Prostate gland (tissue), 2 donors: ENCODE measurements around the gene C17orf78. TPM values are rescaled to one million over a fixed set of nuclear protein-coding genes. Genes with fewer than 3 reads are reported as not detected.

Experiments used
- DNase-seq: peaks from one replicate; pipeline ENCODE4 v3.0.0-alpha.2; 2019; ENCODE audit warnings: low spot score
- H3K27ac ChIP-seq, 2 donors: fragments of 200-600 bp; sonication (generic); 2 replicates each; pipeline ENCODE4 v1.5.1; 2017 to 2019
- H3K27me3 ChIP-seq: fragments of 200-600 bp; sonication (generic); replicated peaks from 2 replicates; pipeline ENCODE4 v1.5.1; 2019; ENCODE audit not compliant: insufficient read depth
- H3K36me3 ChIP-seq, 2 donors: fragments of 200-600 bp; sonication (generic); 1 replicate in 1 of 2; 2 replicates in 1 of 2; pipeline versions ENCODE4 v1.5.1 to v1.8.1; 2017 to 2019
- H3K4me1 ChIP-seq: fragments of 200-600 bp; sonication (generic); replicated peaks from 2 replicates; pipeline ENCODE4 v1.5.1; 2019
- H3K4me3 ChIP-seq, 2 donors: fragments of 200-600 bp; sonication (generic); 2 replicates each; pipeline ENCODE4 v1.5.1; 2017 to 2019
- H3K9me3 ChIP-seq: fragments of 200-600 bp; sonication (generic); 2 replicates; pipeline ENCODE4 v1.5.1; 2017
- POLR2A ChIP-seq: fragments of 450-650 bp; IDR thresholded peaks from one replicate; pipeline ENCODE4 v1.6.1; 2016; ENCODE audit warnings: antibody characterized with exemption, mild to moderate bottlenecking
- POLR2AphosphoS5 ChIP-seq: sonication (generic); formaldehyde crosslinking; IDR thresholded peaks from one replicate; pipeline ENCODE4 v1.6.1; 2017; ENCODE audit warnings: antibody characterized with exemption
- WGBS: methylation state at CpG from one replicate; pipeline ENCODE4 v1.1.5; 2018; 5-methylcytosine and 5-hydroxymethylcytosine counted together
- intact Hi-C: fragments of 100-400 bp; cut with DNase I; formaldehyde crosslinking; loops from one replicate; pipeline ENCODE4 v1.14.2; 2022
- total RNA-seq, 2 donors: library from RNA; depleted of rRNA; stranded (reverse); fragments of >200 nt; gene quantifications; one replicate each; pipeline ENCODE4 v1.1.0, GENCODE V29; 2016
- TF ChIP-seq, protein P1 (sequence below), 4 experiments: fragments of 200-600 bp in 2 of 4; fragments of 450-650 bp in 2 of 4; sonication (generic) in 2 of 4; IDR thresholded peaks; 1 replicate in 3 of 4; 2 replicates in 1 of 4; pipeline ENCODE4 v1.5.1; 2016 to 2019; ENCODE audit warnings: antibody characterized with exemption in 4 of 4, mild to moderate bottlenecking in 2 of 4, moderate library complexity in 2 of 4

The C17orf78 gene
- total RNA-seq, 2 donors from 2014 or later, result not detected

DNA sequence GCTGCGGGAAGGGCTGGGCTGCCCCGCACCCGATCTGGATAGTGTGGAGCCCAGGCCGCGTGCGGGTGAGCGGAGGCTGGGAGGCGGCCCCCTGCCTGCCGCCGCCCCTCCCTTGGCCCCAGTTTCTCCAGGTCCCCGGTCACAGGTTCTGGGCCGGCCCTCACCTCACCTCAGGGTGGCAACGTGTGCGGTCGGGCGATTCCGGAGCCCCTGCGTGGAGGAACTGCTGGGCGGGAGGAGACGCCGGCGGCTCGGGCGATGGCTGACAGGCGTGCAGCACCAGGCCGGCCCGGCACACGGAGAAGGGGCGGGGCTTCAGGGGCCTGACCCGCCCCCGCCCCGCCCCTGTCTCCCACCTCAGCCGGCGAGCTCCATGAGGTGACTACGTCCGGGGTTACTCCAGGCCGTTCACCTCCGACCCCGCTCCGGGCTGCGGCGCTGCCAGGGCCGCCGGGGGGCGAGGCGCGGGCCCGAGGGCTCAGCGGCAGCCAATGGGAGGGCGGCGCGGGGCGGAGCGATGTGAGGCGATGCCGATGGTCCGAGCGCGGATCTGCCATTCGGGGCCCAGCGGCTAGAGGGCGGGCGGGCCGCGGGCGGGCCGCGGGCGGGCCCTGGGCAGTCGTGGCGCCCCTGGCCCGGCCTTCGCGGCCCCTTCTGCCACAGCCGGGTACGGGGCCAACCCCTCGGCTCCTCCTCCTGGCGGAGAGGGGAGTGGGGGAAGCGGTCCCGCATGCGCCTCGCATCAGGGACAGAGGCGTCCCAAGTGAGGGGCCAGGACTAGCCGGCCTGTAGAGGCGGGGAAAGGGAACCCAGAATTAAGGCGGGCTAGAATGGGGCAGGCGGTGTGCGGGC lies 16.7 kb upstream of the C17orf78 start:
- intact Hi-C loops, result loop anchor here (5.0 to 10.0 kb wide), 2 partner anchors 57 to 824 kb away; partner anchors contain the start of genes MYO19 and PIGW
- TF ChIP-seq POLR2A (peak; percentile 59), POLR2AphosphoS5 (no peak)
- TF ChIP-seq, protein P1, sequence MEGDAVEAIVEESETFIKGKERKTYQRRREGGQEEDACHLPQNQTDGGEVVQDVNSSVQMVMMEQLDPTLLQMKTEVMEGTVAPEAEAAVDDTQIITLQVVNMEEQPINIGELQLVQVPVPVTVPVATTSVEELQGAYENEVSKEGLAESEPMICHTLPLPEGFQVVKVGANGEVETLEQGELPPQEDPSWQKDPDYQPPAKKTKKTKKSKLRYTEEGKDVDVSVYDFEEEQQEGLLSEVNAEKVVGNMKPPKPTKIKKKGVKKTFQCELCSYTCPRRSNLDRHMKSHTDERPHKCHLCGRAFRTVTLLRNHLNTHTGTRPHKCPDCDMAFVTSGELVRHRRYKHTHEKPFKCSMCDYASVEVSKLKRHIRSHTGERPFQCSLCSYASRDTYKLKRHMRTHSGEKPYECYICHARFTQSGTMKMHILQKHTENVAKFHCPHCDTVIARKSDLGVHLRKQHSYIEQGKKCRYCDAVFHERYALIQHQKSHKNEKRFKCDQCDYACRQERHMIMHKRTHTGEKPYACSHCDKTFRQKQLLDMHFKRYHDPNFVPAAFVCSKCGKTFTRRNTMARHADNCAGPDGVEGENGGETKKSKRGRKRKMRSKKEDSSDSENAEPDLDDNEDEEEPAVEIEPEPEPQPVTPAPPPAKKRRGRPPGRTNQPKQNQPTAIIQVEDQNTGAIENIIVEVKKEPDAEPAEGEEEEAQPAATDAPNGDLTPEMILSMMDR (IDR thresholded peaks at IDR 0.05), result peak; percentile 25 to 59 (median 50)
- peak; percentile 87 for DNase-seq
- Histone ChIP-seq H3K27ac (peak overlapping the region; percentile 92 to 94), H3K9me3 (no peaks in the 10 kb centered on the region), H3K4me1 (no peaks in the 10 kb centered on the region), H3K27me3 (no peaks in the 10 kb centered on the region), H3K4me3 (peak overlapping the region; percentile 81 to 87), H3K36me3 (no peaks in the 10 kb centered on the region)
- WGBS, result 1% methylated on average over 15 of the region's 88 CpGs

DNA sequence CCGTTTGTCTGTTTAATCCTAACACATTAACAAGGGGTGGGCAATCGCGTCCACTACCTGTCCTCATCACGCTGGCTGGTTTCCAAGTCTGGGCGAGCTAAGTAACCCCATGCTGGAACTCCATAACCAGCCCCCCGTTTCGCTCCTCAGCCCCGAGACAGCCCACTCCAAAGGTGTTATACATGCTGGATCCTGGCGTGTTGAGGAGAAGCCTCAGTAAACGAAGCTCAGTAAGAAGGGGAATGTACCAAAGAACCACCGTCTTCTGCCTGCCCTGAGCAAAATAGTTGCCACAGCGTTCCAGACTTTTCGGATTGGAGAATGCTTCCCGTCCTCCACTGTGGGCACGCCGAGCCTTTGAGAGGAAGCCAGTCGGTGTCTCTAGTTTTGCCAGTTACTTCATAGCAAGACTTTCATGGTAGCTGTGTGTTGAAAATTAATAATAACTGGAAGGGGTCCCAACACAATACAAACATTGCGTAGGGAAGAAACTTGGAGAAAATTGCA lies 16.1 kb upstream of the C17orf78 start:
- no peaks in the 10 kb centered on the region for H3K4me1 ChIP-seq
- peak overlapping the region; percentile 81 to 87 for H3K4me3 ChIP-seq
- intact Hi-C loops, result loop anchor here (5.0 to 10.0 kb wide), 2 partner anchors 57 to 825 kb away; partner anchors contain the start of genes MYO19 and PIGW
- H3K9me3 ChIP-seq, result no peaks in the 10 kb centered on the region
- no peaks in the 10 kb centered on the region for H3K27me3 ChIP-seq
- H3K36me3 ChIP-seq, result no peaks in the 10 kb centered on the region
- peak overlapping the region; percentile 92 to 94 for H3K27ac ChIP-seq
- no peak for DNase-seq
- TF ChIP-seq, protein P1 (IDR thresholded peaks at IDR 0.05), result no peak
- TF ChIP-seq POLR2AphosphoS5 (peak; percentile 4), POLR2A (no peak)
- WGBS, result 2% methylated on average over 18 of the region's 18 CpGs

DNA sequence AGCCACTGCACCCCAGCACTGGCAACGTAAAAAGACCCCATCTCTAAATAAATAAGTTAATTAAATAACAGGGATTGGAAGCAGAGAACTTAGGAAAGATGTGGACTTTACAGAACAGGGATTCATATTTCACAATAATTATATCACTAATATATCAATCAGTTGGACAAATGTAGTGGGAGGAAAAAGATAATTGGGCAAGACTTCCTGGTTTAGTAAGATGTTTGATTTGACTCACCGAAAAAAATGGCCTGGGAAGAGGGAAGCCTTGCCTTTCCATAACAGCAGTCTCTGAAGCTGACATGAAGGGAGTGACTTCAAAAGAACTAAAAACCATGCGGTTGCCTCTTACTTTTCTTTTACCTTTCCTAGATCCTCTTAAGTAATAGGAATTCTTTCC lies 15.2 kb upstream of the C17orf78 start:
- TF ChIP-seq, protein P1 (IDR thresholded peaks at IDR 0.05), result no peak
- TF ChIP-seq POLR2AphosphoS5 (no peak), POLR2A (no peak)
- Histone ChIP-seq H3K9me3 (no peaks in the 10 kb centered on the region), H3K4me1 (no peaks in the 10 kb centered on the region), H3K4me3 (no peak overlapping the region), H3K27me3 (no peaks in the 10 kb centered on the region), H3K27ac (peak overlapping the region; percentile 92 to 94), H3K36me3 (no peaks in the 10 kb centered on the region)
- DNase-seq, result no peak
- intact Hi-C loops, result no loop called here
- 74% methylated on average over 3 of the region's 3 CpGs for WGBS

DNA sequence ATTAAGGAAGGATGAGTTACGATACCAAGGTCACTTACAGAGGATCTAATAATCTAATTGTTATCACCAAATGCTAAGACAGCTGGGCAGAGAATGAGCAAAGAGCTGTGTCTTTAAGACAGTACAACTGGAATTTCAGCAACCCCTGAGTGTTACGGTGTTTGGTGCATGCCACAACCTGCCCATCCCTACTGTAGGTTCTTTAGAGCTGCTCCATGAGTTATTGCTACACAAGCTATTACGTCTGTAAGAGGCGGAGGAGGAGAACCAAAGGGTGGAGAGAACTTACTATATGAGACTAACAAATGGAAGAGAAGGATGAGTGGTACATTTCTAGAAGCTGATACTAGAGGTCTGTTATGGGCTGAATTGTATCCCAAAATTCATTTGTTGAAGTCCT lies 14.2 kb upstream of the C17orf78 start:
- Histone ChIP-seq H3K9me3 (no peaks in the 10 kb centered on the region), H3K36me3 (no peaks in the 10 kb centered on the region), H3K27me3 (no peaks in the 10 kb centered on the region), H3K4me3 (no peak overlapping the region), H3K4me1 (no peaks in the 10 kb centered on the region), H3K27ac (peak overlapping the region in 1 of 2 donors; percentile 28)
- WGBS, result 58% methylated on average over 4 of the region's 4 CpGs
- TF ChIP-seq, protein P1 (IDR thresholded peaks at IDR 0.05), result no peak
- TF ChIP-seq POLR2AphosphoS5, result peak; percentile 82
- peak; percentile 31 for TF ChIP-seq POLR2A
- DNase-seq, result peak; percentile 65
- intact Hi-C loops, result no loop called here
